GM06990 (cell line): Measurements from ENCODE around the gene GRM7.

Source experiments
- DNase-seq: peaks from one replicate; pipeline ENCODE4 v3.0.0-alpha.2; 2011; ENCODE audit not compliant: insufficient read length; ENCODE audit errors: extremely low read depth
- H3K27me3 ChIP-seq: replicated peaks from 2 replicates; pipeline ENCODE4 v1.6.0; 2011; ENCODE audit warnings: low read length; ENCODE audit not compliant: control insufficient read depth, insufficient read depth
- H3K36me3 ChIP-seq: 2 replicates; pipeline ENCODE4 v1.5.1; 2011; ENCODE audit warnings: low read length; ENCODE audit not compliant: control insufficient read depth, insufficient read depth
- H3K4me3 ChIP-seq: replicated peaks from 2 replicates; pipeline ENCODE4 v1.5.1; 2011; ENCODE audit warnings: low read depth, mild to moderate bottlenecking, control low read depth, low read length
- TF ChIP-seq, protein P1 (sequence below): IDR thresholded peaks from 2 replicates; pipeline ENCODE4 v1.5.1; 2011; ENCODE audit warnings: low read length, control low read depth, mild to moderate bottlenecking, inconsistent platforms; ENCODE audit not compliant: insufficient read depth, poor library complexity, severe bottlenecking

The GRM7 gene

DNA sequence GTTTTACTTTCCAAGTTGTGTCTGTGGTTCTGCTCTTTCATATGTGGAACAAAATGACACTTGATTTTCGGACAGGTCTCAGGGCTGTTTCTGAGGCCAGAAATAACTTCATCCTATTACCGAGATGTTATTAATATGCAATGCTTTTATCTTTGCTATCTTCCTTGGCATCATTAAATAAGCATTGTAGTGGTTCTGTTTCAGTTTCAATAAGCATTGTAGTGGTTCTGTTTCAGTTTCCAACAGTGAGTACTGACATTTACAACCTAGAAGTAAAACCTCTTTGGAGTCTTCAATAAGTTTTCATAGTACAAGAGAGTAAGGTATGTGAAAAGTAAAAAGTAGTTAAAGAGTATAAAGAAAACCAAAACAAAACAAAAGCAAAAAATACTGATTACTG, 746.2 kb downstream of the GRM7 start:
- TF ChIP-seq, protein P1, sequence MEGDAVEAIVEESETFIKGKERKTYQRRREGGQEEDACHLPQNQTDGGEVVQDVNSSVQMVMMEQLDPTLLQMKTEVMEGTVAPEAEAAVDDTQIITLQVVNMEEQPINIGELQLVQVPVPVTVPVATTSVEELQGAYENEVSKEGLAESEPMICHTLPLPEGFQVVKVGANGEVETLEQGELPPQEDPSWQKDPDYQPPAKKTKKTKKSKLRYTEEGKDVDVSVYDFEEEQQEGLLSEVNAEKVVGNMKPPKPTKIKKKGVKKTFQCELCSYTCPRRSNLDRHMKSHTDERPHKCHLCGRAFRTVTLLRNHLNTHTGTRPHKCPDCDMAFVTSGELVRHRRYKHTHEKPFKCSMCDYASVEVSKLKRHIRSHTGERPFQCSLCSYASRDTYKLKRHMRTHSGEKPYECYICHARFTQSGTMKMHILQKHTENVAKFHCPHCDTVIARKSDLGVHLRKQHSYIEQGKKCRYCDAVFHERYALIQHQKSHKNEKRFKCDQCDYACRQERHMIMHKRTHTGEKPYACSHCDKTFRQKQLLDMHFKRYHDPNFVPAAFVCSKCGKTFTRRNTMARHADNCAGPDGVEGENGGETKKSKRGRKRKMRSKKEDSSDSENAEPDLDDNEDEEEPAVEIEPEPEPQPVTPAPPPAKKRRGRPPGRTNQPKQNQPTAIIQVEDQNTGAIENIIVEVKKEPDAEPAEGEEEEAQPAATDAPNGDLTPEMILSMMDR, result no peak
- Histone ChIP-seq H3K4me3 (no peak overlapping the region), H3K36me3 (no peaks in the 10 kb centered on the region), H3K27me3 (no peaks in the 10 kb centered on the region)
- no peak for DNase-seq

DNA sequence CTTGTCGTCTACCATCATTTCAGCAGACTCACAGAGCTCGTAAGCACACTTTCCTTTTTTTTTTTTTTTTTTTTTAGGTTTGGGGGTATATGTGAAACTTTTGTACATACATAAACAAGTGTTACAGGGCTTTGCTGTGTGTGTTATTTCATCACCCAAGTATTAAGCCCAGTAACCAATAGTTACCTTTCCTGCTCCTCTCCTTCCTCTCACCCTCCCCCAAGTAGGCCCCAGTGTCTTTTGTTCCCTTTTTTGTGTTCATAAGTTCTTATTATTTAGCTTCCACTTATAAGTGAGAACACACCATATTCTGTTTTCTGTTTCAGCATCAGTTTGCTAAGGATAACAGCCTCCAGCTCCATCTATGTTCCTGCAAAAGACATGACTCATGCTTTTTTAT, 746.8 kb downstream of the GRM7 start:
- no peak overlapping the region for H3K4me3 ChIP-seq
- TF ChIP-seq, protein P1, result no peak
- no peaks in the 10 kb centered on the region for H3K36me3 ChIP-seq
- no peaks in the 10 kb centered on the region for H3K27me3 ChIP-seq
- DNase-seq, result no peak

GRCh38 chr3:7610634-7611033, 749.7 kb downstream of the GRM7 start:
- TF ChIP-seq, protein P1, result no peak
- Histone ChIP-seq H3K36me3 (no peaks in the 10 kb centered on the region), H3K27me3 (no peaks in the 10 kb centered on the region), H3K4me3 (no peak overlapping the region)
- DNase-seq, result no peak

DNA sequence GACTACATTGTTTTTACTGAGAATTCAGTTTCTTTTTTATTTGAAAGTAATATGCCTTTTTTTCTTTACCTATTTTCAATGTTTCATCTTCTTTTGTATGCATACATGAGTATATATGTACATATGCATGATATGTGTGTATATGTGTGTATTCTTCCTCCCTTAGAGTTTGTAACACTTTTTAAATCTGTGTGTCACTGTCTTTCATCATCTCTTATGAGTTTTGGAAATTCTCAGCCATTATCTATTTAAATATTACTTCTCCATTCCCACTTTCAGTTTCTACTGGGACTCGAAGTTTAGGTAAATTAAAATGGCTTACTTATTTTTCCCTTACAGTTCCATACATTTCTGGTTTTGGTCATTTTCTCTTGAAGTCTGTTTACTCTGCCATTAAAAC, 754.1 kb downstream of the GRM7 start:
- TF ChIP-seq, protein P1, result no peak
- DNase-seq, result no peak
- Histone ChIP-seq H3K27me3 (no peaks in the 10 kb centered on the region), H3K4me3 (no peak overlapping the region), H3K36me3 (no peaks in the 10 kb centered on the region)

GRCh38 chr3:7618606-7619005, 757.7 kb downstream of the GRM7 start:
- Histone ChIP-seq H3K27me3 (no peaks in the 10 kb centered on the region), H3K4me3 (no peak overlapping the region), H3K36me3 (no peaks in the 10 kb centered on the region)
- TF ChIP-seq, protein P1, result no peak
- DNase-seq, result no peak

- Histone ChIP-seq H3K27me3 (no peaks in the 10 kb centered on the region), H3K36me3 (no peaks in the 10 kb centered on the region), H3K4me3 (no peak overlapping the region)
- TF ChIP-seq, protein P1, result no peak
- no peak for DNase-seq
Observed at GRCh38 chr3:7620401-7620800, 759.5 kb downstream of the GRM7 start.
